H1 (cell line): ENCODE data around the gene GPC6. TPM values are rescaled to one million over a fixed set of nuclear protein-coding genes. Genes with fewer than 3 reads are reported as not detected.

Experiments used
- CTCF ChIA-PET: fragments of 300-600 bp; sonication (Branson Sonifier 250); formaldehyde crosslinking; loops from one replicate; lab custom pipeline; 2021; ENCODE audit not compliant: partially characterized antibody; lab: Charles Lee
- POLR2A ChIA-PET: fragments of 300-600 bp; sonication (Branson Sonifier 250); formaldehyde crosslinking; loops from one replicate; lab custom pipeline; 2021; ENCODE audit warnings: inconsistent platforms; ENCODE audit not compliant: partially characterized antibody; lab: Charles Lee
- DNase-seq, 2 experiments: peaks; one replicate each; pipeline versions ENCODE4 v3.0.0 to v3.0.0-alpha.2; 2010 to 2022; ENCODE audit warnings: low spot score in 2 of 2, low read depth in 1 of 2, mixed read lengths in 1 of 2
- FAIRE-seq: peaks from 2 replicates; lab custom pipeline; 2011; peaks lifted over from hg19 to GRCh38; lab: Jason Lieb, UNC
- H2AFZ ChIP-seq: 2 replicates; pipeline ENCODE4 v1.8.1; 2012; ENCODE audit warnings: low read length, inconsistent platforms
- H2AK5ac ChIP-seq: 2 replicates; pipeline ENCODE4 v1.6.1; 2013; ENCODE audit warnings: low read depth, low read length
- H2BK120ac ChIP-seq: replicated peaks from 2 replicates; pipeline ENCODE3; 2013; ENCODE audit warnings: low read depth, low read length, inconsistent platforms
- H2BK12ac ChIP-seq: 2 replicates; pipeline ENCODE4 v1.6.1; 2013; ENCODE audit warnings: low read depth, low read length
- H2BK15ac ChIP-seq: 2 replicates; pipeline ENCODE4 v1.6.1; 2013; ENCODE audit warnings: low read length
- H2BK20ac ChIP-seq: 2 replicates; pipeline ENCODE4 v1.6.1; 2013; ENCODE audit warnings: low read length
- H2BK5ac ChIP-seq: 2 replicates; pipeline ENCODE4 v1.6.1; 2013; ENCODE audit warnings: low read depth, low read length
- H3K14ac ChIP-seq: 2 replicates; pipeline ENCODE4 v1.6.1; 2013; ENCODE audit warnings: inconsistent platforms; ENCODE audit not compliant: insufficient read length
- H3K18ac ChIP-seq: 2 replicates; pipeline ENCODE4 v1.6.1; 2013; ENCODE audit warnings: low read length; ENCODE audit errors: extremely low read depth
- H3K23ac ChIP-seq: 2 replicates; pipeline ENCODE4 v1.6.1; 2013; ENCODE audit warnings: inconsistent platforms; ENCODE audit not compliant: insufficient read length
- H3K23me2 ChIP-seq: 2 replicates; pipeline ENCODE4 v1.6.1; 2013; ENCODE audit warnings: low read depth, low read length
- H3K27ac ChIP-seq: 2 replicates; pipeline ENCODE4 v1.6.1; 2011; ENCODE audit warnings: low read depth, low read length, inconsistent platforms
- H3K27me3 ChIP-seq, 4 experiments: replicated peaks in 1 of 4; 1 replicate in 1 of 4; 2 replicates in 3 of 4; pipeline versions ENCODE4 v1.6.1 to v1.8.1; 2011 to 2013; ENCODE audit warnings: low read length in 3 of 4, mild to moderate bottlenecking in 3 of 4, inconsistent platforms in 2 of 4, mixed read lengths in 2 of 4, moderate library complexity in 1 of 4; ENCODE audit not compliant: control insufficient read depth in 3 of 4, insufficient read depth in 3 of 4; ENCODE audit errors: extremely low read depth in 1 of 4
- H3K36me3 ChIP-seq, 4 experiments: 2 replicates each; pipeline versions ENCODE4 v1.6.1 to v1.8.1; 2011 to 2013; ENCODE audit warnings: mild to moderate bottlenecking in 4 of 4, low read length in 3 of 4, moderate library complexity in 2 of 4, control low read depth in 1 of 4, inconsistent platforms in 1 of 4; ENCODE audit not compliant: insufficient read depth in 4 of 4, control insufficient read depth in 2 of 4
- H3K4ac ChIP-seq: replicated peaks from 2 replicates; pipeline ENCODE3; 2013; ENCODE audit warnings: low read length, low read depth, mixed read lengths, inconsistent platforms; ENCODE audit not compliant: insufficient read length
- H3K4me1 ChIP-seq, 4 experiments: replicated peaks in 1 of 4; 1 replicate in 1 of 4; 2 replicates in 3 of 4; pipeline versions ENCODE4 v1.6.1 to v1.8.1; 2011 to 2013; ENCODE audit warnings: low read length in 3 of 4, inconsistent platforms in 2 of 4, mixed read lengths in 1 of 4; ENCODE audit not compliant: insufficient read depth in 4 of 4, control insufficient read depth in 3 of 4
- H3K4me2 ChIP-seq, 2 experiments: 2 replicates each; pipeline versions ENCODE4 v1.6.1 to v1.8.1; 2011 to 2013; ENCODE audit warnings: low read depth in 2 of 2, low read length in 2 of 2, control low read depth in 1 of 2, inconsistent platforms in 1 of 2, mild to moderate bottlenecking in 1 of 2; ENCODE audit not compliant: insufficient read depth in 1 of 2
- H3K4me3 ChIP-seq, 4 experiments: fragments of 200-600, 300-600 bp in 1 of 4; sonication (generic), shearing (Covaris generic), sonication (Bioruptor Twin) in 1 of 4; 2 replicates each; pipeline versions ENCODE4 v1.5.1 to v1.8.1; 2011 to 2016; ENCODE audit warnings: low read length in 4 of 4, low read depth in 3 of 4, control low read depth in 2 of 4, inconsistent platforms in 2 of 4, mild to moderate bottlenecking in 2 of 4, mixed read lengths in 1 of 4, moderate library complexity in 1 of 4; ENCODE audit not compliant: insufficient read depth in 2 of 4; ENCODE audit errors: extremely low read depth in 1 of 4
- H3K56ac ChIP-seq: replicated peaks from 2 replicates; pipeline ENCODE3; 2013; ENCODE audit warnings: low read depth, mild to moderate bottlenecking, mixed read lengths, low read length, inconsistent platforms; ENCODE audit not compliant: insufficient read length
- H3K79me1 ChIP-seq: 2 replicates; pipeline ENCODE4 v1.6.1; 2013; ENCODE audit warnings: low read depth, low read length, control low read depth
- H3K79me2 ChIP-seq, 2 experiments: 2 replicates each; pipeline versions ENCODE4 v1.6.1 to v1.8.1; 2012 to 2013; ENCODE audit warnings: low read length in 2 of 2, mild to moderate bottlenecking in 2 of 2, inconsistent platforms in 1 of 2; ENCODE audit not compliant: insufficient read depth in 2 of 2, control insufficient read depth in 1 of 2
- H3K9ac ChIP-seq, 4 experiments: replicated peaks in 1 of 4; 1 replicate in 1 of 4; 2 replicates in 3 of 4; pipeline versions ENCODE4 v1.6.1 to v1.8.1; 2011 to 2013; ENCODE audit warnings: low read depth in 3 of 4, low read length in 3 of 4, control low read depth in 2 of 4, mild to moderate bottlenecking in 2 of 4, moderate library complexity in 2 of 4, inconsistent platforms in 1 of 4; ENCODE audit errors: extremely low read depth in 1 of 4
- H3K9me3 ChIP-seq, 2 experiments: 2 replicates each; pipeline versions ENCODE4 v1.6.1 to v1.8.1; 2012 to 2013; ENCODE audit warnings: mild to moderate bottlenecking in 2 of 2, moderate library complexity in 2 of 2, control low read depth in 1 of 2, inconsistent platforms in 1 of 2, low read depth in 1 of 2, low read length in 1 of 2, mixed read lengths in 1 of 2; ENCODE audit not compliant: insufficient read depth in 2 of 2
- H4K20me1 ChIP-seq, 2 experiments: replicated peaks in 1 of 2; 2 replicates each; pipeline versions ENCODE3 to v1.8.1; 2011 to 2013; ENCODE audit warnings: inconsistent platforms in 2 of 2, low read length in 2 of 2, mild to moderate bottlenecking in 1 of 2; ENCODE audit not compliant: insufficient read depth in 2 of 2, control insufficient read depth in 1 of 2
- H4K5ac ChIP-seq: 2 replicates; pipeline ENCODE4 v1.6.1; 2013; ENCODE audit warnings: low read length, low read depth, mixed read lengths, inconsistent platforms; ENCODE audit not compliant: insufficient read length
- H4K8ac ChIP-seq: 2 replicates; pipeline ENCODE4 v1.8.0; 2013; ENCODE audit warnings: mild to moderate bottlenecking, moderate library complexity, low read length, inconsistent platforms; ENCODE audit not compliant: insufficient read depth; ENCODE audit errors: extremely low read depth
- H4K91ac ChIP-seq: replicated peaks from 2 replicates; pipeline ENCODE3; 2013; ENCODE audit warnings: low read length, mixed read lengths, inconsistent platforms; ENCODE audit not compliant: insufficient read length
- CBX8 ChIP-seq: fragments of 300-800, 300-1000 bp; sonication (generic); IDR thresholded peaks from 2 replicates; pipeline ENCODE4 v1.7.1; 2016; ENCODE audit warnings: low read depth, low read length, borderline replicate concordance
- CEBPB ChIP-seq: IDR thresholded peaks from 2 replicates; pipeline ENCODE4 v1.6.1; 2012; ENCODE audit warnings: low read depth, low read length
- NANOG ChIP-seq: IDR thresholded peaks from 2 replicates; pipeline ENCODE4 v1.6.1; 2011; ENCODE audit warnings: low read length, low read depth, mild to moderate bottlenecking, inconsistent platforms; ENCODE audit not compliant: insufficient read depth, poor library complexity, severe bottlenecking
- RFX5 ChIP-seq: IDR thresholded peaks from 2 replicates; pipeline ENCODE4 v1.6.1; 2011; ENCODE audit warnings: low read depth, low read length, improper control_type of control experiment, borderline replicate concordance
- TBP ChIP-seq: IDR thresholded peaks from 2 replicates; pipeline ENCODE4 v1.6.1; 2011; ENCODE audit warnings: low read depth, low read length, improper control_type of control experiment
- WGBS, 2 experiments: shearing (Covaris generic) in 1 of 2; methylation state at CpG; one replicate each; pipeline versions ENCODE4 v1.1.6 to v1.1.7; 2013 to 2015; ENCODE audit warnings: low lambda C conversion rate in 2 of 2, mixed read lengths in 2 of 2, inconsistent platforms in 1 of 2, low coverage in 1 of 2, missing lambda C conversion rate in 1 of 2; ENCODE audit not compliant: insufficient replicate concordance in 2 of 2, insufficient coverage in 1 of 2, insufficient read length in 1 of 2; ENCODE audit errors: extremely low coverage in 1 of 2, missing lambda C conversion rate in 1 of 2; 5-methylcytosine and 5-hydroxymethylcytosine counted together
- polyA plus RNA-seq, 7 experiments: library from polyadenylated mRNA; depleted of rRNA in 3 of 7; stranded (reverse) in 5 of 7; unstranded in 2 of 7; fragments of >200 nt in 5 of 7; fragments of 200-250 nt in 2 of 7; gene quantifications; 1 replicate in 5 of 7; 2 replicates in 1 of 7; 4 replicates in 1 of 7; pipeline versions ENCODE4 v1.2.1 to v1.2.3, GENCODE V29; 2011 to 2013; ENCODE audit warnings: missing spikeins in 2 of 7, mixed read lengths in 2 of 7
- total RNA-seq: library from RNA; stranded (reverse); fragmentation: NEBNext Ultra II Directional; extraction: Animal tissue kit (Norgen Biotek cat#: 25700); gene quantifications from 2 replicates; pipeline ENCODE4 v1.2.1, GENCODE V29; 2021
- TF ChIP-seq, protein P1 (sequence below): IDR thresholded peaks from 2 replicates; pipeline ENCODE4 v1.6.1; 2012; ENCODE audit warnings: low read length, inconsistent platforms
- TF ChIP-seq, protein P2 (sequence below): IDR thresholded peaks from 2 replicates; pipeline ENCODE4 v1.6.1; 2011; ENCODE audit warnings: low read depth, mild to moderate bottlenecking, low read length; ENCODE audit not compliant: insufficient read depth
- TF ChIP-seq, protein P3 (sequence below): IDR thresholded peaks from 2 replicates; pipeline ENCODE4 v1.6.1; 2011; ENCODE audit warnings: low read length, improper control_type of control experiment

The GPC6 gene
- total and polyA plus RNA-seq, 2 of the 8 experiments (the other 6 are each of a cell fraction or from before 2014, with no cell fraction given) = 5.4 to 12.0 TPM

DNA sequence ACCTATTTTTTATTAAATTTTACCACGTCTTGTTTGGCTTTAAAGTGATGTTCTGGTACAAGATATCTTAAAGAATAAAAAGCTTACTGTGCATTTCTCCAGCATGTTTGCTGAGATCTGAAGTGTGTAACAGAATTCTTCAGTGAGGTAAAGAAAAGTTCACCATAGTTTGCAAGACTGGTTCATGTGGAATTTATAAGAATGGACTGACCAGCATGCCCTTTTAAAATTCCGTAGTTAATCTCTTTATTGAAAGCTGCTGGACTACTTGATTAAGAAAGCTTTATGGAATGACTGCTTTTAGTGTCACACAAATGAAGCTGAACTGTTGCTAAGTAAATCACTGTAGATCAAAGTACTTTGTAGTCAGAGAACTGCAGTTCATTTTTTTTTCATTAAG, 119.2 kb downstream of the GPC6 start:
- H4K20me1 ChIP-seq = no peaks in the 10 kb centered on the region
- H3K4me2 ChIP-seq = no peak overlapping the region
- H3K23me2 ChIP-seq = no peaks in the 10 kb centered on the region
- no peak overlapping the region for H2BK120ac ChIP-seq
- FAIRE-seq (no peak), DNase-seq (no peak)
- H3K9ac ChIP-seq = no peak overlapping the region
- H2BK20ac ChIP-seq = no peak overlapping the region
- no peak overlapping the region for H3K56ac ChIP-seq
- ChIA-PET CTCF (interaction anchor here (1.2 kb wide), 1 partner anchor 9 kb away, joined by 4 read pairs; no protein-coding TSS in a partner anchor), POLR2A (interaction anchor here (1.0 kb wide), 1 partner anchor 10 kb away, joined by 3 read pairs; no protein-coding TSS in a partner anchor)
- no peak overlapping the region for H3K27ac ChIP-seq
- no peaks in the 10 kb centered on the region for H3K4me1 ChIP-seq
- no peaks in the 10 kb centered on the region for H3K36me3 ChIP-seq
- H2BK12ac ChIP-seq = no peak overlapping the region
- no peaks in the 10 kb centered on the region for H3K79me1 ChIP-seq
- H3K4me3 ChIP-seq = no peak overlapping the region
- no peak overlapping the region for H2BK5ac ChIP-seq
- H2AK5ac ChIP-seq = no peak overlapping the region
- no peak overlapping the region for H3K18ac ChIP-seq
- H2BK15ac ChIP-seq = no peak overlapping the region
- H2AFZ ChIP-seq = no peak overlapping the region
- H4K91ac ChIP-seq = no peak overlapping the region
- no peak overlapping the region for H4K5ac ChIP-seq
- H3K79me2 ChIP-seq = peaks cover 0 to 4% of the 10 kb centered on the region in 2 experiments; a peak in 2 of 4 replicates
- H3K23ac ChIP-seq = no peak overlapping the region
- H3K14ac ChIP-seq = no peak overlapping the region
- no peak overlapping the region for H4K8ac ChIP-seq
- H3K4ac ChIP-seq = no peak overlapping the region
- peaks cover 0 to 3% of the 10 kb centered on the region in 2 experiments; a peak in 1 of 4 replicates for H3K9me3 ChIP-seq
- no peaks in the 10 kb centered on the region for H3K27me3 ChIP-seq
- WGBS, 2 experiments = 77% methylated on average over 2 of the region's 2 CpGs; no CpG with 5 or more reads in 1 of the 2 experiments
- no peak for TF ChIP-seq NANOG
- TF ChIP-seq, protein P1, sequence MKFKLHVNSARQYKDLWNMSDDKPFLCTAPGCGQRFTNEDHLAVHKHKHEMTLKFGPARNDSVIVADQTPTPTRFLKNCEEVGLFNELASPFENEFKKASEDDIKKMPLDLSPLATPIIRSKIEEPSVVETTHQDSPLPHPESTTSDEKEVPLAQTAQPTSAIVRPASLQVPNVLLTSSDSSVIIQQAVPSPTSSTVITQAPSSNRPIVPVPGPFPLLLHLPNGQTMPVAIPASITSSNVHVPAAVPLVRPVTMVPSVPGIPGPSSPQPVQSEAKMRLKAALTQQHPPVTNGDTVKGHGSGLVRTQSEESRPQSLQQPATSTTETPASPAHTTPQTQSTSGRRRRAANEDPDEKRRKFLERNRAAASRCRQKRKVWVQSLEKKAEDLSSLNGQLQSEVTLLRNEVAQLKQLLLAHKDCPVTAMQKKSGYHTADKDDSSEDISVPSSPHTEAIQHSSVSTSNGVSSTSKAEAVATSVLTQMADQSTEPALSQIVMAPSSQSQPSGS = no peak
- TF ChIP-seq, protein P2, sequence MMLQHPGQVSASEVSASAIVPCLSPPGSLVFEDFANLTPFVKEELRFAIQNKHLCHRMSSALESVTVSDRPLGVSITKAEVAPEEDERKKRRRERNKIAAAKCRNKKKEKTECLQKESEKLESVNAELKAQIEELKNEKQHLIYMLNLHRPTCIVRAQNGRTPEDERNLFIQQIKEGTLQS = no peak
- TF ChIP-seq CEBPB = no peak
- TF ChIP-seq, protein P3, sequence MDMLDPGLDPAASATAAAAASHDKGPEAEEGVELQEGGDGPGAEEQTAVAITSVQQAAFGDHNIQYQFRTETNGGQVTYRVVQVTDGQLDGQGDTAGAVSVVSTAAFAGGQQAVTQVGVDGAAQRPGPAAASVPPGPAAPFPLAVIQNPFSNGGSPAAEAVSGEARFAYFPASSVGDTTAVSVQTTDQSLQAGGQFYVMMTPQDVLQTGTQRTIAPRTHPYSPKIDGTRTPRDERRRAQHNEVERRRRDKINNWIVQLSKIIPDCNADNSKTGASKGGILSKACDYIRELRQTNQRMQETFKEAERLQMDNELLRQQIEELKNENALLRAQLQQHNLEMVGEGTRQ = no peak
- TF ChIP-seq TBP = no peak
- no peak for TF ChIP-seq RFX5
- no peak for TF ChIP-seq CBX8
